Nephron (organoid): ENCODE data around the gene GLOD4.

Experiments used
- H3K27ac Mint-ChIP-seq, 3 experiments: 2 replicates each; pipeline ENCODE4 v1.8.0; 2020; ENCODE audit warnings: mixed read lengths in 3 of 3, mild to moderate bottlenecking in 2 of 3, moderate library complexity in 1 of 3
- H3K27me3 Mint-ChIP-seq: 2 replicates; pipeline ENCODE4 v1.8.0; 2021; ENCODE audit warnings: low read depth, mild to moderate bottlenecking, moderate library complexity, mixed read lengths
- H3K36me3 Mint-ChIP-seq: 2 replicates; pipeline ENCODE4 v1.8.0; 2020; ENCODE audit warnings: low read depth, mixed read lengths
- H3K4me1 Mint-ChIP-seq: 2 replicates; pipeline ENCODE4 v1.8.0; 2020; ENCODE audit warnings: mixed read lengths
- H3K4me3 Mint-ChIP-seq, 3 experiments: 2 replicates each; pipeline ENCODE4 v1.8.0; 2020; ENCODE audit warnings: mild to moderate bottlenecking in 3 of 3, mixed read lengths in 3 of 3, moderate library complexity in 2 of 3
- H3K9me3 Mint-ChIP-seq: 2 replicates; pipeline ENCODE4 v1.8.0; 2020; ENCODE audit warnings: mixed read lengths
- TF ChIP-seq, protein P1 (sequence below), 3 experiments: fragments of 200-600 bp; sonication (generic); IDR thresholded peaks; one replicate each; pipeline ENCODE4 v1.5.0; 2021; ENCODE audit warnings: antibody characterized with exemption in 3 of 3; ENCODE audit not compliant: unreplicated experiment in 3 of 3

GLOD4 gene

DNA sequence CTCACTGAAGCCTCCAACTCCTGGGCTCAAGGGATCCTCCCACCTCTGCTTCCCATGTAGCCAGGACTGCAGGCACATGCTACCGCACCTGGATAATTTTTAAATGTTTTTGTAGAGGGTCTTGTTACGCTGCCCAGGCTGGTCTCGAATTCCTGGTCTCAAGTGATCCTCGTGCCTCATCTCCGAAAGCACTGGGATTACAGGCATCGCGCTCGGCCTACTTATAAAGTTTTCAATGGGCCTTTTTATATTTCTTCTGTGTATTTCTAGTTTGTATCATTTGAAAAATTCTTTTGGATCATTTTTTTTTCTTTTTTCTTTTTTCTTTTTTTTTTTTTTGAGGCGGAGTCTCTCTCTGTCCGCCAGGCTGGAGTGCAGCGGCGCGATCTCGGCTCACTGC, 57.0 kb downstream of the GLOD4 start:
- Mint-ChIP-seq H3K36me3 (no peaks in the 10 kb centered on the region), H3K4me1 (no peaks in the 10 kb centered on the region), H3K27ac (no peak overlapping the region), H3K4me3 (no peak overlapping the region), H3K9me3 (no peaks in the 10 kb centered on the region), H3K27me3 (peaks cover 11% of the 10 kb centered on the region)
- TF ChIP-seq, protein P1, sequence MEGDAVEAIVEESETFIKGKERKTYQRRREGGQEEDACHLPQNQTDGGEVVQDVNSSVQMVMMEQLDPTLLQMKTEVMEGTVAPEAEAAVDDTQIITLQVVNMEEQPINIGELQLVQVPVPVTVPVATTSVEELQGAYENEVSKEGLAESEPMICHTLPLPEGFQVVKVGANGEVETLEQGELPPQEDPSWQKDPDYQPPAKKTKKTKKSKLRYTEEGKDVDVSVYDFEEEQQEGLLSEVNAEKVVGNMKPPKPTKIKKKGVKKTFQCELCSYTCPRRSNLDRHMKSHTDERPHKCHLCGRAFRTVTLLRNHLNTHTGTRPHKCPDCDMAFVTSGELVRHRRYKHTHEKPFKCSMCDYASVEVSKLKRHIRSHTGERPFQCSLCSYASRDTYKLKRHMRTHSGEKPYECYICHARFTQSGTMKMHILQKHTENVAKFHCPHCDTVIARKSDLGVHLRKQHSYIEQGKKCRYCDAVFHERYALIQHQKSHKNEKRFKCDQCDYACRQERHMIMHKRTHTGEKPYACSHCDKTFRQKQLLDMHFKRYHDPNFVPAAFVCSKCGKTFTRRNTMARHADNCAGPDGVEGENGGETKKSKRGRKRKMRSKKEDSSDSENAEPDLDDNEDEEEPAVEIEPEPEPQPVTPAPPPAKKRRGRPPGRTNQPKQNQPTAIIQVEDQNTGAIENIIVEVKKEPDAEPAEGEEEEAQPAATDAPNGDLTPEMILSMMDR (IDR thresholded peaks at IDR 0.05; ENCODE audit: unreplicated experiment in 3 of 3), result no peak

DNA sequence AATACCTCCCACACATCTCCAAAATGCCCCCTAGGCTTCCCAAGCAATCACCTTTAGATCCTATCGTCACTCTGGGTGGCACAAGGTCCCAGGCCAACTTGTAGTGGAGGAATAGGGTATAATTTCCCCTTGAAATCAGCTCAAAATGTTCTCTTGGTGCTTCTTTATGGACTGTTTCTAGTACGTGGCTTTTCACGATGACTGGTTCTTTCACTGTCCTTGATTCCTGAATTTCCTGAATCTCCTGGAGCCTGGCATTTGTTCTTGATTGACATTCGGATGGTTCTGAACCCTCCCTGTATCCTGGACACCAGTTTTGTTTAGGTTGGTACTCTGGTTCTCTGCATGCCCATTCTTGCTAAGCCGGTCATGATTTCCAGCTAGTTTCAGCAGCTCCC, 60.5 kb downstream of the GLOD4 start:
- Mint-ChIP-seq H3K9me3 (no peaks in the 10 kb centered on the region), H3K27ac (no peak overlapping the region), H3K36me3 (no peaks in the 10 kb centered on the region), H3K4me1 (peaks cover 5% of the 10 kb centered on the region), H3K27me3 (peaks cover 6% of the 10 kb centered on the region), H3K4me3 (no peak overlapping the region)
- TF ChIP-seq, protein P1 (IDR thresholded peaks at IDR 0.05; ENCODE audit: unreplicated experiment in 3 of 3), result no peak

DNA sequence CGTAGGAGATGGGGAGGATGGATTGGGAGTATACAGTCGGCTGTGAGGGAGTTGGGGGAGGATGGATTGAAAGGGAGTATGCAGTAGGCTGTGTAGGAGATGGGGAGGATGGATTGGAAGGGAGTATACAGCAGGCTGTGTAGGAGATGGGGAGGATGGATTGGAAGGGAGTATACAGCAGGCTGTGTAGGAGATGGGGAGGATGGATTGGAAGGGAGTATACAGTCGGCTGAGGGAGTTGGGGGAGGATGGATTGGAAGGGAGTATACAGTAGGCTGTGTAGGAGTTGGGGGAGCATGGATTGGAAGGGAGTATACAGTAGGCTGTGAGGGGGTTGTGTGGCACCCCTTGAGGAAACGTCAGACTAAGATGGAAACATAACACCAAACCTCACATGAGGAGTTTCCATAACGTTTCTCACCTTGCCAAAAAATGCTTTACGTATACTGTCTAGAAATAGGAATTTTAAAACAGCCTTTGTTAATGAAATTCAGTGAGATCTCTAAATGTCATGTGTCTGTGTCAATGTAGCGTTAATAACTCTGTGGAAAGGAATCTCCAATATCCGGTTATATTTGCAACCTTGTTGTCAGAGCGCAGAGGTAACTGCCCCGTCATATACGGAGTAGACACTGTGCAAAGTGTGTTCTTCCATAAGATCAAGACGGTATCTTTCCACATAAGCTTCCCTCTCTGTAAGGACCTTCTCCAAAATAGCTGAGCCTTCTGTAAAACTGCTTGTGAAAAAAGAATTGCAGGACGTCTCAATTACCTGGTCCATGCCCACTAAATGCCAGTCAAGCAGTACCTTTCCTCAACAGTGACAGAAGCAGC, 61.2 kb downstream of the GLOD4 start:
- no peak overlapping the region for H3K27ac Mint-ChIP-seq
- no peak overlapping the region for H3K4me3 Mint-ChIP-seq
- peaks cover 5% of the 10 kb centered on the region for H3K4me1 Mint-ChIP-seq
- H3K9me3 Mint-ChIP-seq, result no peaks in the 10 kb centered on the region
- H3K27me3 Mint-ChIP-seq, result no peaks in the 10 kb centered on the region
- no peaks in the 10 kb centered on the region for H3K36me3 Mint-ChIP-seq
- TF ChIP-seq, protein P1 (IDR thresholded peaks at IDR 0.05; ENCODE audit: unreplicated experiment in 3 of 3), result no peak

DNA sequence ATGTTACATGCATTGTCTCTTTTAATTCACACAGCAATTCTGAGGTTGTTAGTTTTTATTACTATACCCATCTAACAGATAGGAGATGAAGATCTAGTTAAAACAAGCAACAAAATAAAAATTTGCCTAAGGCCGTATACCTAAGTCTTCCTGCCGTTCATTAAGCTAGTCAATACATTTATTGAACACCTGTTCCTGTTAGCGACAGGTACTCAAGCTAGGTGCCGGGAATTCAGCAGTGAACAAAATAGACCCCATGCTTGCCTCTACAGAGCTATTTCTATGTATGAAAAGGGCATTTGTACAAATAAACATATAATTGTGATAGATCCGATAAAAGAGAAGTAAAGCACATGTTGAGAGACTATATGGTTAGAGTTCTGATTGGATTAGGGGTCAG, 64.0 kb downstream of the GLOD4 start:
- H3K9me3 Mint-ChIP-seq, result no peaks in the 10 kb centered on the region
- no peaks in the 10 kb centered on the region for H3K27me3 Mint-ChIP-seq
- TF ChIP-seq, protein P1 (IDR thresholded peaks at IDR 0.05; ENCODE audit: unreplicated experiment in 3 of 3), result no peak
- H3K27ac Mint-ChIP-seq, result no peak overlapping the region
- peaks cover 14% of the 10 kb centered on the region for H3K4me1 Mint-ChIP-seq
- peak overlapping the region in 1 of 3 experiments; percentile 44 for H3K4me3 Mint-ChIP-seq
- H3K36me3 Mint-ChIP-seq, result no peaks in the 10 kb centered on the region
